SK-N-SH treated with all-trans-retinoic acid at 6 μM for 48 hours (cell line): ENCODE results near the gene SEC24D.

Source experiments
- ATAC-seq: fragments of 200-7000 bp; cut with Tn5 transposase; 3 replicates; pipeline ENCODE4 v1.9.1; 2020; ENCODE audit warnings: mild to moderate bottlenecking, moderate library complexity
- ARNTL ChIP-seq: fragments of 450-650 bp; formaldehyde crosslinking; IDR thresholded peaks from 2 replicates; pipeline ENCODE4 v1.5.0; 2020; ENCODE audit warnings: low read depth, mild to moderate bottlenecking, moderate library complexity, borderline replicate concordance
- BACH2 ChIP-seq: fragments of 250-450 bp; sonication (Bioruptor Pico); IDR thresholded peaks from 2 replicates; pipeline ENCODE4 v1.9.0; 2021; ENCODE audit warnings: mild to moderate bottlenecking, borderline replicate concordance
- CREB5 ChIP-seq: fragments of 250-450 bp; sonication (Bioruptor Pico); IDR thresholded peaks from 2 replicates; pipeline ENCODE4 v1.5.1; 2020; ENCODE audit warnings: low read depth, mild to moderate bottlenecking, moderate library complexity
- CSDC2 ChIP-seq: fragments of 250-450 bp; sonication (Bioruptor Pico); IDR thresholded peaks from 2 replicates; pipeline ENCODE4 v1.5.0; 2020; ENCODE audit warnings: mild to moderate bottlenecking, moderate library complexity
- CSRNP3 ChIP-seq: fragments of 250-450 bp; sonication (Bioruptor Pico); IDR thresholded peaks from 2 replicates; pipeline ENCODE4 v1.5.1; 2021; ENCODE audit warnings: mild to moderate bottlenecking, moderate library complexity
- ESRRG ChIP-seq: fragments of 250-450 bp; sonication (Bioruptor Pico); IDR thresholded peaks from 2 replicates; pipeline ENCODE4 v1.6.1; 2021; ENCODE audit warnings: mild to moderate bottlenecking
- GLIS3 ChIP-seq: fragments of 250-450 bp; sonication (Bioruptor Pico); IDR thresholded peaks from 2 replicates; pipeline ENCODE4 v1.5.0; 2020; ENCODE audit warnings: mild to moderate bottlenecking, moderate library complexity
- ISL1 ChIP-seq: fragments of 250-450 bp; sonication (Bioruptor Pico); IDR thresholded peaks from 2 replicates; pipeline ENCODE4 v2.1.2; 2022; ENCODE audit warnings: mild to moderate bottlenecking, moderate library complexity
- OSR1 ChIP-seq: fragments of 250-450 bp; sonication (Bioruptor Pico); IDR thresholded peaks from 2 replicates; pipeline ENCODE4 v1.8.0; 2022; ENCODE audit warnings: moderate library complexity, mild to moderate bottlenecking, inconsistent platforms
- PATZ1 ChIP-seq: fragments of 250-450 bp; sonication (Bioruptor Pico); IDR thresholded peaks from 2 replicates; pipeline ENCODE4 v1.8.0; 2020; ENCODE audit warnings: mild to moderate bottlenecking, moderate library complexity, borderline replicate concordance
- PPARA ChIP-seq: fragments of 250-450 bp; sonication (Bioruptor Pico); IDR thresholded peaks from 2 replicates; pipeline ENCODE4 v1.5.0; 2020; ENCODE audit warnings: mild to moderate bottlenecking, borderline replicate concordance
- RARB ChIP-seq: fragments of 250-450 bp; sonication (Bioruptor Pico); IDR thresholded peaks from 2 replicates; pipeline ENCODE4 v1.8.0; 2021; ENCODE audit warnings: mild to moderate bottlenecking, moderate library complexity
- SNAI2 ChIP-seq: fragments of 250-450 bp; sonication (Bioruptor Pico); IDR thresholded peaks from 2 replicates; pipeline ENCODE4 v1.5.0; 2020; ENCODE audit warnings: mild to moderate bottlenecking, moderate library complexity
- TCF4 ChIP-seq: fragments of 250-450 bp; sonication (Bioruptor Pico); IDR thresholded peaks from 2 replicates; pipeline ENCODE4 v1.8.0; 2021; ENCODE audit warnings: mild to moderate bottlenecking, moderate library complexity, borderline replicate concordance
- TOX ChIP-seq: fragments of 250-450 bp; sonication (Bioruptor Pico); IDR thresholded peaks from 2 replicates; pipeline ENCODE4 v1.8.0; 2021; ENCODE audit warnings: mild to moderate bottlenecking, moderate library complexity, borderline replicate concordance
- ZC3H10 ChIP-seq: fragments of 250-450 bp; sonication (Bioruptor Pico); IDR thresholded peaks from 2 replicates; pipeline ENCODE4 v1.5.1; 2021; ENCODE audit warnings: mild to moderate bottlenecking, moderate library complexity
- ZFP3 ChIP-seq: fragments of 250-450 bp; sonication (Bioruptor Pico); IDR thresholded peaks from 2 replicates; pipeline ENCODE4 v1.5.0; 2020; ENCODE audit warnings: mild to moderate bottlenecking, moderate library complexity
- ZNF565 ChIP-seq: fragments of 450-650 bp; formaldehyde crosslinking; conservative IDR thresholded peaks from 2 replicates; pipeline ENCODE4 v1.5.0; 2020; ENCODE audit warnings: low read depth, mild to moderate bottlenecking, moderate library complexity
- ZNF70 ChIP-seq: fragments of 450-650 bp; formaldehyde crosslinking; IDR thresholded peaks from 2 replicates; pipeline ENCODE4 v1.5.0; 2020; ENCODE audit warnings: mild to moderate bottlenecking, moderate library complexity
- TF ChIP-seq, protein P1 (sequence below): fragments of 250-450 bp; sonication (Bioruptor Pico); IDR thresholded peaks from 2 replicates; pipeline ENCODE4 v1.5.0; 2020; ENCODE audit warnings: mild to moderate bottlenecking, moderate library complexity
- TF ChIP-seq, protein P2 (sequence below): fragments of 250-450 bp; sonication (Bioruptor Pico); IDR thresholded peaks from 2 replicates; pipeline ENCODE4 v1.8.0; 2021; ENCODE audit warnings: low read depth, mild to moderate bottlenecking, moderate library complexity, borderline replicate concordance

Gene SEC24D

DNA sequence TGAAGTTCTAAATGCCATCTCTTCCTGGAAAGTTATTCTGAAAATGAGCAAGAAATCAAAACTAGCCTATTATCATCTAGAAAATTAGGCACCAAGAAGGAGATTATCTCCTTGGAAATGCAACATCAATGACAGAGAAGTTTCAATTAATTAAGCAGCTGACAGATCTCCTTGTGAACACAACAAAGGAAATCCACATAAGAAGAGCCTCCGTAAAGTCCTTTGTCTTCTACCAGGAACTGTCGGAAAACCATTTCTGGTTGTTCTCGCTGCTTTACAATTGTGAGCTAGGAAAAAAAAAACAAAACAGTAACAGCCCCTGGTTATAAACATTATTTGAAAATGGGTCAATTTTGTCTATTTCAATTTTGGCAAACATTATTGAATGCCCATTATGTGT is 112.6 kb downstream of the SEC24D start:
- TF ChIP-seq CSDC2 (CRISPR knock-in tag), result no peak
- no peak for TF ChIP-seq PPARA (CRISPR knock-in tag)
- TF ChIP-seq OSR1 (CRISPR knock-in tag), result no peak
- TF ChIP-seq PATZ1, result no peak
- TF ChIP-seq TOX (CRISPR knock-in tag), result no peak
- TF ChIP-seq CREB5, result no peak
- no peak for TF ChIP-seq ZFP3
- TF ChIP-seq ZC3H10 (CRISPR knock-in tag), result no peak
- no peak for TF ChIP-seq TCF4 (CRISPR knock-in tag)
- TF ChIP-seq GLIS3, result no peak
- TF ChIP-seq ISL1 (CRISPR knock-in tag), result no peak
- no peak for TF ChIP-seq ZNF70 (CRISPR knock-in tag)
- TF ChIP-seq, protein P1, sequence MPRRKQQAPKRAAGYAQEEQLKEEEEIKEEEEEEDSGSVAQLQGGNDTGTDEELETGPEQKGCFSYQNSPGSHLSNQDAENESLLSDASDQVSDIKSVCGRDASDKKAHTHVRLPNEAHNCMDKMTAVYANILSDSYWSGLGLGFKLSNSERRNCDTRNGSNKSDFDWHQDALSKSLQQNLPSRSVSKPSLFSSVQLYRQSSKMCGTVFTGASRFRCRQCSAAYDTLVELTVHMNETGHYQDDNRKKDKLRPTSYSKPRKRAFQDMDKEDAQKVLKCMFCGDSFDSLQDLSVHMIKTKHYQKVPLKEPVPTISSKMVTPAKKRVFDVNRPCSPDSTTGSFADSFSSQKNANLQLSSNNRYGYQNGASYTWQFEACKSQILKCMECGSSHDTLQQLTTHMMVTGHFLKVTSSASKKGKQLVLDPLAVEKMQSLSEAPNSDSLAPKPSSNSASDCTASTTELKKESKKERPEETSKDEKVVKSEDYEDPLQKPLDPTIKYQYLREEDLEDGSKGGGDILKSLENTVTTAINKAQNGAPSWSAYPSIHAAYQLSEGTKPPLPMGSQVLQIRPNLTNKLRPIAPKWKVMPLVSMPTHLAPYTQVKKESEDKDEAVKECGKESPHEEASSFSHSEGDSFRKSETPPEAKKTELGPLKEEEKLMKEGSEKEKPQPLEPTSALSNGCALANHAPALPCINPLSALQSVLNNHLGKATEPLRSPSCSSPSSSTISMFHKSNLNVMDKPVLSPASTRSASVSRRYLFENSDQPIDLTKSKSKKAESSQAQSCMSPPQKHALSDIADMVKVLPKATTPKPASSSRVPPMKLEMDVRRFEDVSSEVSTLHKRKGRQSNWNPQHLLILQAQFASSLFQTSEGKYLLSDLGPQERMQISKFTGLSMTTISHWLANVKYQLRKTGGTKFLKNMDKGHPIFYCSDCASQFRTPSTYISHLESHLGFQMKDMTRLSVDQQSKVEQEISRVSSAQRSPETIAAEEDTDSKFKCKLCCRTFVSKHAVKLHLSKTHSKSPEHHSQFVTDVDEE (CRISPR knock-in tag), result no peak
- no peak for TF ChIP-seq RARB (CRISPR knock-in tag)
- no peak for TF ChIP-seq BACH2 (CRISPR knock-in tag)
- no peak for TF ChIP-seq SNAI2 (CRISPR knock-in tag)
- TF ChIP-seq CSRNP3, result no peak
- TF ChIP-seq ZNF565 (CRISPR knock-in tag), result no peak
- TF ChIP-seq ARNTL, result no peak
- TF ChIP-seq, protein P2, sequence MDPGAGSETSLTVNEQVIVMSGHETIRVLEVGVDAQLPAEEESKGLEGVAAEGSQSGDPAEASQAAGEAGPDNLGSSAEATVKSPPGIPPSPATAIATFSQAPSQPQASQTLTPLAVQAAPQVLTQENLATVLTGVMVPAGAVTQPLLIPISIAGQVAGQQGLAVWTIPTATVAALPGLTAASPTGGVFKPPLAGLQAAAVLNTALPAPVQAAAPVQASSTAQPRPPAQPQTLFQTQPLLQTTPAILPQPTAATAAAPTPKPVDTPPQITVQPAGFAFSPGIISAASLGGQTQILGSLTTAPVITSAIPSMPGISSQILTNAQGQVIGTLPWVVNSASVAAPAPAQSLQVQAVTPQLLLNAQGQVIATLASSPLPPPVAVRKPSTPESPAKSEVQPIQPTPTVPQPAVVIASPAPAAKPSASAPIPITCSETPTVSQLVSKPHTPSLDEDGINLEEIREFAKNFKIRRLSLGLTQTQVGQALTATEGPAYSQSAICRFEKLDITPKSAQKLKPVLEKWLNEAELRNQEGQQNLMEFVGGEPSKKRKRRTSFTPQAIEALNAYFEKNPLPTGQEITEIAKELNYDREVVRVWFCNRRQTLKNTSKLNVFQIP (CRISPR knock-in tag), result no peak
- no peak for ATAC-seq

- TF ChIP-seq, protein P2 (CRISPR knock-in tag), result no peak
- TF ChIP-seq ESRRG (CRISPR knock-in tag) (no peak), TOX (CRISPR knock-in tag) (no peak), CSDC2 (CRISPR knock-in tag) (no peak), GLIS3 (no peak)
- TF ChIP-seq, all 23 proteins: peak for 0
- no peak for ATAC-seq
These were observed 114.2 kb downstream of the SEC24D start for GRCh38 chr4:118721752-118722151.
